DMS53 treated with DMSO at 0.1 percent for 48 hours (cell line): Measurements from ENCODE around the gene TENM3.
"Not testable (repeated sequence)": the region's sequence is repeated elsewhere in the genome, so short reads cannot be mapped to it uniquely, and the experiment has no call there.

Source experiments
- DNase-seq: peaks from one replicate; lab custom pipeline; 2025; ENCODE audit not compliant: unreplicated experiment; lab: John Stamatoyannopoulos, UW

The TENM3 gene

GRCh38 chr4:182325848-182326255 is 82.7 kb downstream of the TENM3 start:
- no peak for DNase-seq

- no peak for DNase-seq
These were observed 85.3 kb downstream of the TENM3 start for GRCh38 chr4:182328505-182328904.

GRCh38 chr4:182337366-182337765 is 94.2 kb downstream of the TENM3 start:
- no peak for DNase-seq

DNA sequence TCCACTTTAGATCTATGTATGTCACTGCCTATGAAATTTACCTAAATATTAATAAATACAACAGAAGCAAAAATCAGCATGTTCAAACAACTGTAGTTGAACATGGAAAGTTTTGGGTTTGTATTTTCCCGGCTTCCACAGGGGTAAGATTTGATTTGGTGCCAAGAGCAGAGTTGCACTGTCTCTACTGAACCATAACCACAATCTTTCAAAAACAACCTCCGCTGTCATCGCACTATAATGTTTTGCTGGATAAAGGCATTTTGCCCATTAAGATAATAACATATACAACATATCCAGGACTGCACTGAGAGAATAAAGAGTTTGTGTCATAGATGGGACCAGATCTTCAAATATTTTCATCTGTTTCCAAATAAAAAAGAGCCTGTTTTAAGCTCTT is 94.9 kb downstream of the TENM3 start:
- DNase-seq, result no peak

- no peak for DNase-seq
These were observed 95.5 kb downstream of the TENM3 start for GRCh38 chr4:182338746-182339145.

GRCh38 chr4:182339221-182339641 is 96.0 kb downstream of the TENM3 start:
- DNase-seq, result no peak

GRCh38 chr4:182343453-182343852 is 100.3 kb downstream of the TENM3 start:
- no peak for DNase-seq

DNA sequence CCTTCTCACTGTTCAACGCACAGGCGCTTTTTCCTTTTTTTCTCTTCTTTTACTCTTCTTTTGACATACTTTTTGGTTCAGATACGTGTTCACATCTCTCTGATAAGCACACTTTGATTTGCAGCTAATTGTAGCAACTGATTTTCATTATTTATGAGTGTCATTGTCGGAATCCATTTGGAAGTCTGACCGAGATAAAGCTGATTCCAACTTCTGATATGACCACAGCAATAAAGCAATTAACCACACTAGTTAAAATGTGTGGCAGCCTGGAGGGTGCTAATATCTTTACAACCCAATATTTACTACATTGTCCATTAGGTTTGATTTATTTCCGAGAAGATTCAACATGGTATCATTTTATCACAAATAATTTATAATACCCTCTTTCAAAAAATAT is 101.8 kb downstream of the TENM3 start:
- DNase-seq, result no peak

DNA sequence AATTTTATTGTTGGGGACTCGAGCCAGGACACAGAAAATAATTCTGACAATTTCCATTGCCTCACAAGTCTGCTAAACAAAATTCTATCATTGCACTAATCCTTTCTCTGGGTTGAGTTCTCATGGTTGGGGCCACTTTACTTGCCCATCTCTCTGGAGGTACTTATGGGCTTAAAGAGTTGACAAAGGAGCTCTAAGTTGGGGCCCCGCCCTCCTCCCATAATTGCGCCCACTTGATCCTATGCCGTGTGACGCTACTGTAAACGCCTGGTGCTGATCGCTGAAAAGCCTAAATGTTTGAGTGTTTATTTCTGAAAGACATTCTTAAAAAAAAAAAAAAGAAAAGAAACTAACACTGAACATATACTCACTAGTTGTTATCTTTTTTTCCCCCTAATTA is 103.0 kb downstream of the TENM3 start:
- DNase-seq, result no peak

- DNase-seq, result no peak
These were observed 103.6 kb downstream of the TENM3 start for GRCh38 chr4:182346675-182347375.

DNA sequence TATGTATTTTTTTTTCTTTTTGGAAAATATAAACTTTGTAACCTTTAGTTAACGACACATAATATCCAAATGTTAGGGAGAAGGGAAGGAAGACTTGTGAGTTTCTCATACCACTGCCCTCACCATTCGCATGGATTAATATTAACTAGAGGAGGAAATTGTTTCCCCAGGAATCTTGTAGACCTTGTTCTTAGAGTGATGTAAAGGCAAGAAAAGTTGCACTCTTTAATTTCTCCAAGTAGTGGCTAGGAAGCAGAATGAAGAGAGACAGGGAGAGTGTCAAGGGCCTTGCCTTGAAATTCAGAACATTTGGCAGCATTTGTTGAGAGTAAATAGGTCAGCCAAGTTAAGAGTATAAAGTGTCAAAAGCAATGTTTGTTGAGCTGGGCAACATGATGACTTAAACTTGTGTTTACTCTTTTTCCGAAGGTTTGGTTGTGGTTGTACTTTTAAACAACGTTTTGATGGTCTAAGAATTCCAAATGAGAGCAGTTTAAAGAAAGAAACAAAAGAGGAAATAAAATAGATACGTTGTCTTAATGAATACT is 105.7 kb downstream of the TENM3 start:
- DNase-seq, result no peak

GRCh38 chr4:182350041-182350440 is 106.8 kb downstream of the TENM3 start:
- DNase-seq, result no peak

GRCh38 chr4:182351485-182351884 is 108.3 kb downstream of the TENM3 start:
- DNase-seq, result no peak

- DNase-seq, result no peak
These were observed 110.9 kb downstream of the TENM3 start for GRCh38 chr4:182354106-182354505.

DNA sequence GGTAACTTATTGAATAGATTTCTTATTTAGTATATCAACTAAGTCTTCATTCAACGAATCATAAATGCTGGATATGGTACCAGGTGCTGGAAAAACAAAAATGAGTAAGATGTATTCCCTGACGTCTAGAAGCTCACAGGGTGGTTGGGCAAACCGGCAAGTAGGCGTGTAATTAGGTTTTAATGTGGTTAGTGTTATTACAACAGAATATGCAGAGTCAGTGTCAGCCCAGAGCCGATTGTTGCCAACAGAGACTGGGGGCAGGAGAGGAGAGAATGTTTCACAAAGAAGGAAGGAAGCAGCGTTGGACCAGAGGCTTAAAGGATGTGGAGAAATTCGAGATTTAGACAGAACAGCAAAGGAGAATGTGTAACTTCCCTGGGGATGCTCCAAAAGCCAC is 111.7 kb downstream of the TENM3 start:
- no peak for DNase-seq

- DNase-seq, result no peak
These were observed 124.0 kb downstream of the TENM3 start for GRCh38 chr4:182367153-182367552.

- no peak for DNase-seq
These were observed 126.0 kb downstream of the TENM3 start for GRCh38 chr4:182369211-182369610.

GRCh38 chr4:182370491-182370890 is 127.3 kb downstream of the TENM3 start:
- DNase-seq, result no peak

GRCh38 chr4:182380771-182381181 is 137.6 kb downstream of the TENM3 start:
- DNase-seq, result no peak

- DNase-seq, result no peak
These were observed 139.7 kb downstream of the TENM3 start for GRCh38 chr4:182382941-182383340.

DNA sequence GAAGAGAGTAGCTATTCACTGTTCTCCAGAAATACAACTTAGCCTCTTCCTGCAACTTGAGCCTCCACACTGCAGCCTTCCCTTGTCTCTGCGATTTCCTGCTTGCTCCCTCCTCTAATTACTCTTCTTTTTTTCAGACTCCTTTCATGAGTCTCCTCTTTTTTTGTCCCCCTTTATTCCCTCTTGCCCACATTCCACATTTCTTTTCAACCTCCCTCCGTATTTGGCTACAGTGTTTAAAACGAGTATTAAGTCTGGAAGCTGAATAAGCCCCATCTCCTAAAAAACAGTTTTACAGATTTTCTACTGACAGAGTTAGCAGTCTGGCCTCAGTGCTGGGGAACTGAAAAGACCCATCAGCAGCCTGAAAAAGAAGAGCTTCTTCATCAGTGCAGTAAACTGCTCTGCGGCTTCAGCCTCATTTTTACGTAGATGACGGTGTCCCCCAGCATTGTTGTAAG is 141.5 kb downstream of the TENM3 start:
- no peak for DNase-seq

DNA sequence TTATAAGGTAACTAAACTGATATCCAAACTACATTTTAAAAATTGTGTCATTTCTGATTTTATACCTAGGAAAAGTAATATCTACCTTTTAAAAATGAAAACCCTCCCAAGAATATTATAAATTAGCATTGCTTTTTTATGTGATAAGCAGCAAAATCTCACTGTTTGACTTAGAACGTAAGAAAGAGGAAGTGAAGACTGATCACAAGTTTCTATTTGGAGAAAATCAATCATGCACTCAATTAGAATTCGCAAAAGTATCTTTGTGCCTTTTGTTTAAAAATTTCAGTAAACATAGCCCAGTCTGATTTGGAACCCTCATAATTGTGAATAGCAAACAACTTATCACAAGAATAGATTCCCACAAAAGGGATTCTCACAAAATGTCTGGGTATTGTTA is 142.7 kb downstream of the TENM3 start:
- DNase-seq, result no peak

GRCh38 chr4:182386576-182386975 is 143.4 kb downstream of the TENM3 start:
- DNase-seq, result not testable (repeated sequence)
